ENCODE results near the gene C3orf80.

DNA sequence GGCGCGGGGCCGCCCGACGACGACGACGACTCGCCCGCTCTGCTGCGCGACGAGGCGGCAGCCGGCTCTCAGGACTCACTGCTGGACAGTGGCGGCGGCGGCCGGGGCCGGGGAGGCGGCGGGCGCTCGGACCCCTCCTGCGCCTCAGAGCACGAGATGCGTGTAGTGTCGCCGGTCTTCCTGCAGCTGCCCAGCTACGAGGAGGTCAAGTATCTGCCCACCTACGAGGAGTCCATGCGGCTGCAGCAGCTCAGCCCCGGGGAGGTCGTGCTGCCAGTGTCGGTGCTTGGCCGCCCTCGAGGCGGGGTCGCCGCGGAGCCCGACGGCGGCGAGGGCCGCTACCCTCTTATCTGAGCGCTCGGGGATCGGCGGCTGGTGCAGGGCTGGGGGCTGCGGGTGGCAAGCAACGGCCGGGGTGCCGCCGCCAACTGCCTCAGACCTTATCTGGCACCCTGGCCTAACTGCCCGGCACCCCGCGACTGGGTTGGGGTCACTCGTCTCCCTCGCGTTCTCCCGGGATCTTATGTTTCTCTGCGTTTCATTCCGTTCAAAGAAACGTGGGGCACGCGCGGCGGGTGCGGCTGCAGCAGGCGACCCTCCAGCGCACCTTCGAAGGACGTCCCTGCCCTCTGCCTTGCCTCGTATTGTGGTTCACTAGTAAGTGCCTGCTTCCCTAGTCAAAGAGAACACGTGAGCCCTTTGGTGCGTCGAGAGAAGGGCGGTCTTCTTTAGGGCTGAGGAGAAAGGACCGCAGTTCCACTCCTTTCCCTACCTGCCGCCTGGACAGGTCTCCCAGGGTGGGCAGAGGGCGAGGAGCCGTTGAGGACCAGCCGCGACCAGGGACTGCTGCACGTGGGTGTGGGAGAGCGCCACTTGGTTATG lies 1.0 kb downstream of the C3orf80 start:
- TF ChIP-seq, protein P1, sequence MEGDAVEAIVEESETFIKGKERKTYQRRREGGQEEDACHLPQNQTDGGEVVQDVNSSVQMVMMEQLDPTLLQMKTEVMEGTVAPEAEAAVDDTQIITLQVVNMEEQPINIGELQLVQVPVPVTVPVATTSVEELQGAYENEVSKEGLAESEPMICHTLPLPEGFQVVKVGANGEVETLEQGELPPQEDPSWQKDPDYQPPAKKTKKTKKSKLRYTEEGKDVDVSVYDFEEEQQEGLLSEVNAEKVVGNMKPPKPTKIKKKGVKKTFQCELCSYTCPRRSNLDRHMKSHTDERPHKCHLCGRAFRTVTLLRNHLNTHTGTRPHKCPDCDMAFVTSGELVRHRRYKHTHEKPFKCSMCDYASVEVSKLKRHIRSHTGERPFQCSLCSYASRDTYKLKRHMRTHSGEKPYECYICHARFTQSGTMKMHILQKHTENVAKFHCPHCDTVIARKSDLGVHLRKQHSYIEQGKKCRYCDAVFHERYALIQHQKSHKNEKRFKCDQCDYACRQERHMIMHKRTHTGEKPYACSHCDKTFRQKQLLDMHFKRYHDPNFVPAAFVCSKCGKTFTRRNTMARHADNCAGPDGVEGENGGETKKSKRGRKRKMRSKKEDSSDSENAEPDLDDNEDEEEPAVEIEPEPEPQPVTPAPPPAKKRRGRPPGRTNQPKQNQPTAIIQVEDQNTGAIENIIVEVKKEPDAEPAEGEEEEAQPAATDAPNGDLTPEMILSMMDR (IDR thresholded peaks at IDR 0.05): no peak
- TF ChIP-seq NR2C2 (CRISPR knock-in tag; IDR thresholded peaks at IDR 0.05) (peak; percentile 74; the same call in 1 of the 2 replicates), FOXP1 (CRISPR knock-in tag; IDR thresholded peaks at IDR 0.05; ENCODE audit: borderline replicate concordance) (peak; percentile 92; the same call in 1 of the 2 replicates), ZNF317 (CRISPR knock-in tag; IDR thresholded peaks at IDR 0.05; ENCODE audit: borderline replicate concordance, low read depth) (0 out of 2 replicates have a peak, but pooled peaks have one; percentile 33)
- TF ChIP-seq, protein P2, sequence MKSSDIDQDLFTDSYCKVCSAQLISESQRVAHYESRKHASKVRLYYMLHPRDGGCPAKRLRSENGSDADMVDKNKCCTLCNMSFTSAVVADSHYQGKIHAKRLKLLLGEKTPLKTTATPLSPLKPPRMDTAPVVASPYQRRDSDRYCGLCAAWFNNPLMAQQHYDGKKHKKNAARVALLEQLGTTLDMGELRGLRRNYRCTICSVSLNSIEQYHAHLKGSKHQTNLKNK (CRISPR knock-in tag; IDR thresholded peaks at IDR 0.05): no peak

Measured in WTC11 (cell line).